Psoas muscle (tissue), 8 donors: ENCODE data around the gene GDAP1L1. TPM values are rescaled to one million over a fixed set of nuclear protein-coding genes. Genes with fewer than 3 reads are reported as not detected.
"Not testable (repeated sequence)": the region's sequence is repeated elsewhere in the genome, so short reads cannot be mapped to it uniquely, and the experiment has no call there.

ENCODE experiments used
- ATAC-seq, 4 donors: fragments of 200-7000 bp; cut with Tn5 transposase; one replicate each; pipeline ENCODE4 v1.9.1; 2020; ENCODE audit warnings: moderate library complexity in 3 of 4, mild to moderate bottlenecking in 2 of 4
- DNase-seq, 2 donors: peaks; one replicate each; pipeline ENCODE4 v3.0.0-alpha.2; 2020
- H3K27ac ChIP-seq: fragments of 200-600 bp; one replicate; pipeline ENCODE4 v1.8.0; 2022
- H3K27me3 ChIP-seq, 3 donors: fragments of 200-600 bp in 1 of 3; one replicate each; pipeline versions ENCODE4 v1.6.1 to v1.8.0; 2013 to 2022; ENCODE audit warnings: low read length in 2 of 3, mild to moderate bottlenecking in 2 of 3, moderate library complexity in 1 of 3; ENCODE audit not compliant: insufficient read depth in 3 of 3
- H3K36me3 ChIP-seq, 2 donors: fragments of 200-600 bp in 1 of 2; one replicate each; pipeline versions ENCODE4 v1.6.1 to v1.8.0; 2013 to 2022; ENCODE audit warnings: low read depth in 1 of 2, mild to moderate bottlenecking in 1 of 2, moderate library complexity in 1 of 2; ENCODE audit not compliant: insufficient read depth in 1 of 2
- H3K4me1 ChIP-seq: fragments of 200-600 bp; one replicate; pipeline ENCODE4 v1.8.0; 2022
- H3K4me3 ChIP-seq: fragments of 200-600 bp; one replicate; pipeline ENCODE4 v1.8.0; 2022; ENCODE audit warnings: mild to moderate bottlenecking
- H3K9me3 ChIP-seq: fragments of 200-600 bp; one replicate; pipeline ENCODE4 v1.8.0; 2022
- WGBS, 3 donors: extraction: QIAGEN DNeasy Blood & Tissue Kit; methylation state at CpG; one replicate each; pipeline versions ENCODE4 v1.1.6 to v1.1.7; 2013; 5-methylcytosine and 5-hydroxymethylcytosine counted together
- intact Hi-C, 2 donors: fragments of 100-400 bp; cut with DNase I; formaldehyde crosslinking; loops; one replicate each; pipeline versions ENCODE4 v1.11.0 to v1.14.2; 2022
- polyA plus RNA-seq, 3 donors: library from polyadenylated mRNA; stranded (reverse); fragments of 200-250 nt; gene quantifications; one replicate each; pipeline ENCODE4 v1.2.3, GENCODE V29; 2013
- total RNA-seq, 4 donors: library from RNA; stranded (reverse); fragmentation: NEBNext Ultra II Directional in 2 of 4; extraction: Animal tissue kit (Norgen Biotek cat#: 25700) in 2 of 4; gene quantifications; one replicate each; pipeline versions ENCODE4 v1.2.1 to v1.2.4, GENCODE V29; 2021 to 2023
- TF ChIP-seq, protein P1 (sequence below): fragments of 200-600 bp; IDR thresholded peaks from one replicate; pipeline ENCODE4 v1.8.0; 2022; ENCODE audit warnings: antibody characterized with exemption
- donor health status: healthy with polysubstance abuse.
- donor health status: DM: no; HTN: no; CAD: no; lungs with moderate emphysema.
- donor health status: Bipolar disorder and iron deficiency.
- donor health status: healthy.
- donor health status: DM: yes; HTN: yes; CAD: no.
- donor health status: DM: no; HTN: no; CAD: no.
- donor health status: DM: no; HTN: no; CAD: no.
- donor health status: DM: yes; HTN: yes; CAD: no.

Gene GDAP1L1
- total and polyA plus RNA-seq, 7 donors: 0.04 TPM; not detected in 6

DNA sequence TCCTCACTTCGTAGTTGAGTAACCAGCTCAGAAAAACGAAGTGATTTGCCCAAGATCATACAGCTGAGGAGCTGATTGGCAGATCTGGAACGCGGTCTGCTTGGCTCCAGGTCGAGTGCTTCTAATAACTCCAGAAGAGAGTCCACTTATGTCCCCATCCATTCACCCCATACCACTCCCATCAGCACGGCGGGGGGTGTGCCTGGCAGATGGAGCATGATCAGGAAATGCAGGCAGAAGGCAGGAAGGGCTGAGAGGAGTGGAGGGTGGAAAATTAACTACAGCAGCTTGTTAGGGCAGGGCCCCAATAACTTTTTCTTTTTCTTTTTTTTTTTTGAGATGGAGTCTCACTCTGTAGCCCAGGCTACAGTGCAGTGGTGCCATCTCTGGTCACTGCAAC is 48.9 kb downstream of the GDAP1L1 start:
- no peaks in the 10 kb centered on the region for H3K9me3 ChIP-seq
- ATAC-seq (no peak), DNase-seq (no peak)
- no peaks in the 10 kb centered on the region for H3K27me3 ChIP-seq
- WGBS, 3 donors: 74 to 88% (median 77%) methylated on average over 7 of the region's 7 CpGs
- intact Hi-C loops: no loop called here
- TF ChIP-seq, protein P1, sequence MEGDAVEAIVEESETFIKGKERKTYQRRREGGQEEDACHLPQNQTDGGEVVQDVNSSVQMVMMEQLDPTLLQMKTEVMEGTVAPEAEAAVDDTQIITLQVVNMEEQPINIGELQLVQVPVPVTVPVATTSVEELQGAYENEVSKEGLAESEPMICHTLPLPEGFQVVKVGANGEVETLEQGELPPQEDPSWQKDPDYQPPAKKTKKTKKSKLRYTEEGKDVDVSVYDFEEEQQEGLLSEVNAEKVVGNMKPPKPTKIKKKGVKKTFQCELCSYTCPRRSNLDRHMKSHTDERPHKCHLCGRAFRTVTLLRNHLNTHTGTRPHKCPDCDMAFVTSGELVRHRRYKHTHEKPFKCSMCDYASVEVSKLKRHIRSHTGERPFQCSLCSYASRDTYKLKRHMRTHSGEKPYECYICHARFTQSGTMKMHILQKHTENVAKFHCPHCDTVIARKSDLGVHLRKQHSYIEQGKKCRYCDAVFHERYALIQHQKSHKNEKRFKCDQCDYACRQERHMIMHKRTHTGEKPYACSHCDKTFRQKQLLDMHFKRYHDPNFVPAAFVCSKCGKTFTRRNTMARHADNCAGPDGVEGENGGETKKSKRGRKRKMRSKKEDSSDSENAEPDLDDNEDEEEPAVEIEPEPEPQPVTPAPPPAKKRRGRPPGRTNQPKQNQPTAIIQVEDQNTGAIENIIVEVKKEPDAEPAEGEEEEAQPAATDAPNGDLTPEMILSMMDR: no peak
- H3K4me1 ChIP-seq: no peaks in the 10 kb centered on the region
- H3K4me3 ChIP-seq: no peak overlapping the region
- H3K27ac ChIP-seq: no peak overlapping the region
- H3K36me3 ChIP-seq: no peaks in the 10 kb centered on the region

DNA sequence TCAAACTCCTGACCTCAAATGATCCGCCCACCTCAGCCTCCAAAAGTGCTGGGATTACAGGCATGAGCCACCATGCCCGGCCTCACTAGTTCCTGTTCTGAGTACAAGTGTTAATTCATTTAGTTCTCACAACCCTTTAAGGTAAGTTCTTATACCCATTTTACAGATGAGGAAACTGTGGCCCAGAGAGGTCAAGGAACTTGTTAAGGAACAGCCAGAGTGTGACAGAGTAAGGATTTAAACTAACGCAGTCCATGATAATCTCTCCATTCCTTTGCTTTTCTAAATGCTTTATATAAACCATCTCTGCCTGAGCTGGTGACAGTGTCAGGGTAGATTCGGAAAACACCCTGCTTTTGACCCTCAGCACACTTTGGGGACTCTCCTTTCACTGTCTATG is 50.6 kb downstream of the GDAP1L1 start:
- no peak for ATAC-seq
- DNase-seq: no peak
- Histone ChIP-seq H3K27me3 (no peaks in the 10 kb centered on the region), H3K27ac (no peak overlapping the region), H3K4me1 (no peaks in the 10 kb centered on the region), H3K4me3 (no peak overlapping the region), H3K9me3 (no peaks in the 10 kb centered on the region), H3K36me3 (no peaks in the 10 kb centered on the region)
- intact Hi-C loops: no loop called here
- TF ChIP-seq, protein P1: no peak
- WGBS, 3 donors: 88 to 95% (median 90%) methylated on average over 4 of the region's 4 CpGs

DNA sequence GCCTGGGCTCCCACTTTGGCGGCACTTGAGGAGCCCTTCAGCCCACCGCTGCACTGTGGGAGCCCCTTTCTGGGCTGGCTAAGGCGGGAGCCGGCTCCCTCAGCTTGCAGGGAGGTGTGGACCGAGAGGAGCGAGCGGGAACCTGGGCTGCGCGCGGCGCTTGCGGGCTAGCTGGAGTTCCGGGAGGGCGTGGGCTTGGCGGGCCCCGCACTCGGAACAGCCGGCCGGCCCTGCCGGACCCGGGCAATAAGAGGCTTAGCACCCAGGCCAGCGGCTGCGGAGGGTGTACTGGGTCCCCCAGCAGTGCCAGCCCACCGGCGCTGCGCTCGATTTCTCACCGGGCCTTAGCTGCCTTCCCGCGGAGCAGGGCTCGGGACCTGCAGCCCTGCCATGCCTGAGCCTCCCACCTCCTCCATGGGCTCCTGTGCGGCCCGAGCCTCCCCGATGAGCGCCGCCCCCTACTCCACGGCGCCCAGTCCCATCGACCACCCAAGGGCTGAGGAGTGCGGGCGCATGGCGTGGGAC is 52.0 kb downstream of the GDAP1L1 start:
- H3K27me3 ChIP-seq, H3K4me3 ChIP-seq, H3K27ac ChIP-seq, H3K9me3 ChIP-seq, intact Hi-C loops, ATAC-seq, H3K4me1 ChIP-seq, DNase-seq, H3K36me3 ChIP-seq: not testable (repeated sequence)
- 92 to 93% (median 93%) methylated on average over 26 to 42 of the region's 42 CpGs for WGBS, 3 donors

DNA sequence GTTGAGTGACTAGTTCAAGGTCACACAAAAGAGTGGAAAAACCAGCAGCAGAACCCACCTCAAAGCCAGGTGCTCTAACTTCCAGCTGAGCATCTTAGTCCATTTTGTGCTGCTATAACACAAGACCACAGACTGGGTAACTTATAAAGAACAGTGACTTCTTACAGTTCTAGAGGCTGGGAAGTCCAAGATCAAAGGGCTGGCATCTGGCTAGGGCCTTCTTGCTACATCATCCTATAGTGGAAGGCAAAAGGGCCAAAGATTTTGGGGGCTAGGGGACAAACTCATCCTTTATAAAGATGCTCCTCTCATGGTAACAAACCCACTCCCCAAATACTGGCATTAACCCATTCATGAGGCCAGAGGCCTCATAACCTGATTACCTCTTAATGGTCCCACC is 54.2 kb downstream of the GDAP1L1 start:
- H3K4me1 ChIP-seq: no peaks in the 10 kb centered on the region
- TF ChIP-seq, protein P1: no peak

DNA sequence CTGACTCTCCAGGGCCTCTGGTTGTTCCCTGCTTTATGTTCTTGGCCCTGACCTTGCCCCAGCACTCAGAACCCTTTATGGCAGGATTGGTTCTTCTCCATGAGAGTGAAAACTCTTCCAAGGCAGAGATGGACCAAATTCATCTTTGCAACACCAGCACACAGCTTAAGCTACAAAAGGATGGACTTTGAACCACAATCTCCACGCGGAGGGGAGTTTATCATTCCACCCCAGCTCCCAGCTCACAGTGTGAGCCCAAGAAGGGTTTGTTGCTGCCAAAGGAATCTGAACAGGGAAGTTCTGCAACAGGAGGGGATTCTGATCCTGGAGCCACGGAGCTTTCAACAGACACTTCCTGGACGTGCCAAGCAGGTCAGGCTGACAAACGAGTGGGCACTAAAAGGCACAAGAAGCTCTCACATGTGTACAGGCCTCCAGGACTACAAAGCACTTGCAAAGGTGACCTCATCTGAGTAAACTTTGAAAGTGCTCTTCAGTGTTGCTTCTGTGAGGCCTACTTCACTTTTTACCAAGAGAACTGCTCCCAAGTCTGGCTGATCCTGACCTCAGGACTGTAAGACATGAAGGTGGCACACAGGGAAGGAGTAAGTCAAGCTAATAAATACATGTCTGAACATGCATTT is 55.0 kb downstream of the GDAP1L1 start:
- DNase-seq (no peak), ATAC-seq (no peak)
- H3K27me3 ChIP-seq: no peaks in the 10 kb centered on the region
- no peak overlapping the region for H3K4me3 ChIP-seq
- no peaks in the 10 kb centered on the region for H3K4me1 ChIP-seq
- peaks cover 2 to 33% of the 10 kb centered on the region in 2 donors for H3K36me3 ChIP-seq
- 60 to 69% (median 65%) methylated on average over 5 of the region's 5 CpGs for WGBS, 3 donors
- H3K27ac ChIP-seq: no peak overlapping the region
- TF ChIP-seq, protein P1: no peak
- intact Hi-C loops: no loop called here
- H3K9me3 ChIP-seq: no peaks in the 10 kb centered on the region

More for the DNA sequence above, 54.2 kb downstream of the GDAP1L1 start:
- intact Hi-C loops: no loop called here
- no peaks in the 10 kb centered on the region for H3K9me3 ChIP-seq
- H3K36me3 ChIP-seq: peaks cover 2 to 24% of the 10 kb centered on the region in 2 donors
- DNase-seq (no peak), ATAC-seq (no peak)
- H3K27me3 ChIP-seq: no peaks in the 10 kb centered on the region
- H3K4me3 ChIP-seq: no peak overlapping the region
- H3K27ac ChIP-seq: no peak overlapping the region
